SK-N-SH (cell line): ENCODE data around the gene PLB1. TPM values are rescaled to one million over a fixed set of nuclear protein-coding genes. Genes with fewer than 3 reads are reported as not detected.

Experiments used
- CTCF ChIA-PET: fragments of 300-600, 350-600 bp; formaldehyde crosslinking; extraction: SDS; loops from one replicate; lab custom pipeline; 2021; lab: Yijun Ruan, JAX
- POLR2A ChIA-PET: fragments of 350-600 bp; sonication (Branson Sonifier 250); formaldehyde crosslinking; extraction: SDS; loops from one replicate; lab custom pipeline; 2020; ENCODE audit warnings: antibody characterized with exemption, inconsistent platforms; lab: Yijun Ruan, JAX
- DNase-seq: peaks from one replicate; pipeline ENCODE4 v3.0.0; 2012
- H2AFZ ChIP-seq: fragments of 200-600 bp; sonication (generic); 2 replicates; pipeline ENCODE4 v1.8.1; 2016; ENCODE audit warnings: antibody characterized with exemption, mild to moderate bottlenecking, low read depth
- H3F3A ChIP-seq: fragments of 200-600 bp; sonication (generic); replicated peaks from 2 replicates; pipeline ENCODE3; 2016; ENCODE audit warnings: antibody characterized with exemption, mild to moderate bottlenecking; ENCODE audit not compliant: insufficient read depth
- H3K27ac ChIP-seq, 2 experiments: fragments of 200-500 bp in 1 of 2; fragments of 200-600 bp in 1 of 2; sonication (Bioruptor generic) in 1 of 2; sonication (generic), shearing (Covaris generic) in 1 of 2; 2 replicates each; pipeline versions ENCODE4 v1.5.1 to v1.6.1; 2014 to 2016; ENCODE audit warnings: low read depth in 2 of 2, inconsistent platforms in 1 of 2, low read length in 1 of 2, mild to moderate bottlenecking in 1 of 2, mixed read lengths in 1 of 2
- H3K27me3 ChIP-seq: fragments of 200-600 bp; sonication (generic), shearing (Covaris generic); 2 replicates; pipeline ENCODE4 v1.6.1; 2016; ENCODE audit warnings: mixed run types; ENCODE audit not compliant: insufficient read depth
- H3K36me3 ChIP-seq, 2 experiments: fragments of 200-500 bp in 1 of 2; fragments of 200-600 bp in 1 of 2; sonication (Bioruptor generic) in 1 of 2; sonication (generic) in 1 of 2; replicated peaks in 1 of 2; 2 replicates each; pipeline versions ENCODE3 to v1.5.1; 2014 to 2016; ENCODE audit warnings: low read length in 1 of 2, mild to moderate bottlenecking in 1 of 2; ENCODE audit not compliant: insufficient read depth in 2 of 2, control insufficient read depth in 1 of 2
- H3K4me1 ChIP-seq, 2 experiments: fragments of 200-500 bp in 1 of 2; fragments of 200-600 bp in 1 of 2; sonication (Bioruptor generic) in 1 of 2; sonication (generic), shearing (Covaris generic) in 1 of 2; 2 replicates each; pipeline versions ENCODE4 v1.5.1 to v1.6.1; 2014 to 2016; ENCODE audit warnings: low read depth in 1 of 2, low read length in 1 of 2, mixed run types in 1 of 2; ENCODE audit not compliant: insufficient read depth in 2 of 2, control insufficient read depth in 1 of 2
- H3K4me2 ChIP-seq: fragments of 200-600 bp; sonication (generic), shearing (Covaris generic); 2 replicates; pipeline ENCODE4 v1.6.1; 2017; ENCODE audit warnings: mixed run types
- H3K4me3 ChIP-seq, 2 experiments: fragments of 200-500 bp in 1 of 2; fragments of 200-600 bp in 1 of 2; sonication (Bioruptor generic) in 1 of 2; sonication (generic), shearing (Covaris generic) in 1 of 2; 2 replicates each; pipeline versions ENCODE4 v1.5.1 to v1.8.1; 2014 to 2016; ENCODE audit warnings: low read depth in 2 of 2, inconsistent platforms in 1 of 2, low read length in 1 of 2, mild to moderate bottlenecking in 1 of 2, mixed read lengths in 1 of 2, moderate library complexity in 1 of 2
- H3K79me2 ChIP-seq: fragments of 200-600 bp; sonication (generic); 2 replicates; pipeline ENCODE4 v1.8.1; 2017; ENCODE audit warnings: mild to moderate bottlenecking; ENCODE audit not compliant: insufficient read depth
- H3K9ac ChIP-seq: fragments of 200-600 bp; sonication (generic); 2 replicates; pipeline ENCODE4 v1.6.1; 2017; ENCODE audit warnings: mixed run types
- H3K9me2 ChIP-seq: fragments of 200-600 bp; sonication (generic); 2 replicates; pipeline ENCODE4 v1.6.1; 2017; ENCODE audit warnings: mixed run types
- H3K9me3 ChIP-seq: fragments of 200-600 bp; sonication (generic); 2 replicates; pipeline ENCODE4 v1.6.1; 2017; ENCODE audit warnings: mixed run types, mild to moderate bottlenecking, moderate library complexity
- H4K20me1 ChIP-seq: fragments of 200-600 bp; sonication (generic); 2 replicates; pipeline ENCODE4 v1.6.1; 2017; ENCODE audit warnings: mild to moderate bottlenecking, mixed run types; ENCODE audit not compliant: insufficient read depth
- FOXM1 ChIP-seq: IDR thresholded peaks from 2 replicates; pipeline ENCODE4 v1.4.0; 2012; ENCODE audit warnings: low read depth, mild to moderate bottlenecking
- GATA2 ChIP-seq: sonication (generic); formaldehyde crosslinking; IDR thresholded peaks from 2 replicates; pipeline ENCODE4 v1.5.0; 2020; ENCODE audit warnings: mild to moderate bottlenecking, missing genetic modification reagents
- JUND ChIP-seq: IDR thresholded peaks from 2 replicates; pipeline ENCODE4 v1.4.0; 2012
- RCOR1 ChIP-seq: fragments of 150-350 bp; IDR thresholded peaks from 2 replicates; pipeline ENCODE4 v1.6.1; 2017; ENCODE audit warnings: antibody characterized with exemption, low read length
- RFX5 ChIP-seq: IDR thresholded peaks from 2 replicates; pipeline ENCODE4 v1.6.1; 2012; ENCODE audit warnings: mild to moderate bottlenecking, improper control_type of control experiment, low read length
- WGBS: methylation state at CpG from one replicate; pipeline ENCODE4 v1.1.6; 2017; ENCODE audit warnings: low lambda C conversion rate; 5-methylcytosine and 5-hydroxymethylcytosine counted together
- polyA plus RNA-seq, 3 experiments: library from polyadenylated mRNA; depleted of rRNA; stranded (reverse); fragments of >200 nt; gene quantifications; 2 replicates each; pipeline ENCODE4 v1.2.3, GENCODE V29; 2012
- TF ChIP-seq, protein P1 (sequence below): IDR thresholded peaks from 2 replicates; pipeline ENCODE4 v1.4.0; 2012; ENCODE audit warnings: low read depth, borderline replicate concordance

Gene PLB1
- polyA plus RNA-seq, 1 of the 3 experiments (the other 2 are of a cell fraction): 0.10 TPM

GRCh38 chr2:28612131-28612812, 116.4 kb downstream of the PLB1 start:
- H4K20me1 ChIP-seq: no peaks in the 10 kb centered on the region
- no peak for DNase-seq
- no peak overlapping the region for H3K27ac ChIP-seq
- no peak overlapping the region for H2AFZ ChIP-seq
- WGBS: 93% methylated on average over 9 of the region's 9 CpGs
- H3K9me3 ChIP-seq: no peaks in the 10 kb centered on the region
- H3F3A ChIP-seq: peaks cover 7% of the 10 kb centered on the region
- no peaks in the 10 kb centered on the region for H3K9me2 ChIP-seq
- peaks cover 0 to 6% of the 10 kb centered on the region in 2 experiments; a peak in 3 of 4 replicates for H3K4me1 ChIP-seq
- H3K79me2 ChIP-seq: no peaks in the 10 kb centered on the region
- CTCF ChIA-PET: interaction anchor here (1.1 to 9.7 kb wide), 2 partner anchors 18 to 208 kb away, joined by 3 to 92 read pairs; no protein-coding TSS in a partner anchor
- H3K4me2 ChIP-seq: no peak overlapping the region
- no peak for TF ChIP-seq RCOR1
- TF ChIP-seq RFX5: no peak
- no peak for TF ChIP-seq JUND
- TF ChIP-seq, protein P1, sequence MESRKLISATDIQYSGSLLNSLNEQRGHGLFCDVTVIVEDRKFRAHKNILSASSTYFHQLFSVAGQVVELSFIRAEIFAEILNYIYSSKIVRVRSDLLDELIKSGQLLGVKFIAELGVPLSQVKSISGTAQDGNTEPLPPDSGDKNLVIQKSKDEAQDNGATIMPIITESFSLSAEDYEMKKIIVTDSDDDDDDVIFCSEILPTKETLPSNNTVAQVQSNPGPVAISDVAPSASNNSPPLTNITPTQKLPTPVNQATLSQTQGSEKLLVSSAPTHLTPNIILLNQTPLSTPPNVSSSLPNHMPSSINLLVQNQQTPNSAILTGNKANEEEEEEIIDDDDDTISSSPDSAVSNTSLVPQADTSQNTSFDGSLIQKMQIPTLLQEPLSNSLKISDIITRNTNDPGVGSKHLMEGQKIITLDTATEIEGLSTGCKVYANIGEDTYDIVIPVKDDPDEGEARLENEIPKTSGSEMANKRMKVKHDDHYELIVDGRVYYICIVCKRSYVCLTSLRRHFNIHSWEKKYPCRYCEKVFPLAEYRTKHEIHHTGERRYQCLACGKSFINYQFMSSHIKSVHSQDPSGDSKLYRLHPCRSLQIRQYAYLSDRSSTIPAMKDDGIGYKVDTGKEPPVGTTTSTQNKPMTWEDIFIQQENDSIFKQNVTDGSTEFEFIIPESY: no peak
- no peak overlapping the region for H3K9ac ChIP-seq
- H3K27me3 ChIP-seq: no peaks in the 10 kb centered on the region
- H3K36me3 ChIP-seq: no peaks in the 10 kb centered on the region
- H3K4me3 ChIP-seq: no peak overlapping the region
- POLR2A ChIA-PET: interaction anchor here (1.8 kb wide), 1 partner anchor 52 kb away, joined by 4 read pairs; no protein-coding TSS in a partner anchor

DNA sequence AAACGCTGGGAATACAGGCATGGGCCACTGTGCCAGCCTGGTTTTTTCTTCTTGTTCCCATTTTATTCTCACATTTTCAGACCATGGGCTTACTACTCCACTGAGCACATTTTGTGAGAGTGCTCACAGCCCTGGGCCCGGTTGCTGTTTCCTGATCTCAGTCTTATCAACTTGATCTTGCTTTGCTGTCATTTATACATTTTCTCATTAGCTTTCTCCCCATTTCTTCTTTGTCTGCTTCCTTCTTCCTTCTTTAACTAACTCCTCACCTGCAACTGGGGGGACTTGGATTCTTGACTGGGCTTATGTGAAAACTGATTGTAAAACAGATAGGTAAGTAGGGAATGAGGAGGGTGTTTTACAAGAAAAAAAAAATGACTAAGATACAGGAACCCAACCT, 117.3 kb downstream of the PLB1 start:
- Histone ChIP-seq H3K9ac (no peak overlapping the region), H3K27me3 (no peaks in the 10 kb centered on the region), H3K36me3 (no peaks in the 10 kb centered on the region), H4K20me1 (no peaks in the 10 kb centered on the region), H2AFZ (no peak overlapping the region)
- DNase-seq: no peak
- 49% methylated on average over 2 of the region's 2 CpGs for WGBS
- TF ChIP-seq GATA2 (0 out of 2 replicates have a peak, but pooled peaks have one; percentile 17), FOXM1 (no peak)
- TF ChIP-seq, all 33 proteins: peak for 1
- Histone ChIP-seq H3K27ac (no peak overlapping the region), H3K9me2 (no peaks in the 10 kb centered on the region), H3K4me2 (no peak overlapping the region), H3K4me1 (peaks cover 0 to 6% of the 10 kb centered on the region in 2 experiments; a peak in 3 of 4 replicates), H3F3A (peaks cover 7% of the 10 kb centered on the region), H3K9me3 (no peaks in the 10 kb centered on the region), H3K4me3 (no peak overlapping the region), H3K79me2 (no peaks in the 10 kb centered on the region)
- POLR2A ChIA-PET: no interaction called here
- CTCF ChIA-PET: interaction anchor here (1.1 to 9.7 kb wide), 2 partner anchors 19 to 47 kb away, joined by 5 to 92 read pairs; no protein-coding TSS in a partner anchor
